Hematopoietic multipotent progenitor cell treated with erythropoietin and hydrocortisone succinate and interleukin-3 and kit ligand, for 4 days (in vitro differentiated cells): ENCODE data around the gene TMPRSS11F.

ENCODE experiments used
- DNase-seq: peaks from one replicate; pipeline ENCODE4 v3.0.0-alpha.2; 2015

The TMPRSS11F gene

DNA sequence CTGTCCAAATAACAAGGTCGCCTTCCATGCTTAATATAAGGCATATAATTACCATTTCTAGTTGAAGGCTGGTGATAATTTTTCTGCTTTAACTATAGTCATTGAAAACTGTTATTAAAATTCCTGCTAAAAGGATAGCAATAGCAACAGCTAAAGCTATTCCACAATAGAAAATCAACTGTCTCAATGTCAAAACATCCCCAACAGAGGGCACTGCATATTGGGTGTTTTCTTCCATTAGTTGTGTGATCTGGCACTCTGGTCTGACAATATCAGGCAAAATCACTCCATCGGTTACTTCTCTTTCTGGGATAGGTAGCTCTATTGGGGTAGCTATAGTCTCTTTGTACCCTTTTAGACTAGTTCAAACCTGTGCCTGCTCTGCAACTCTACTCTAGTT is 53.5 kb downstream of the TMPRSS11F start:
- no peak for DNase-seq

DNA sequence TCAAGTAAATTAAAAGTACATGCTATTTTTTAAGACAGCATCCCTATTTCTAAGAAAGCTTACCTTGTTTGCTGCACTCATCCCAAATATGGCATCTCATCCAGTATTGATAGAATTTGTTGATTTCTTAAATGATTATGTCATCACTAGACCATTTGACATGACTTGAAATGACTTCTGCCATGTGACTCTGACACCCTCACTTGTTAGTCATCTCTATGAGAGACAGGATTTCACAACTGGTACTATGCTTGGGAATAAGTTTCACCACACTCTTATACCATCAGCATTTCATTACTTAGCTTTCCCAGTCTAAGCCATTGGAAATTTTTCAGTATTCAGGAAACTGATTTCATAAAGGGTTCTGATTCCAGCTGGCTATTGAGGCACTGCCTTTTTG is 55.3 kb downstream of the TMPRSS11F start:
- DNase-seq: no peak

DNA sequence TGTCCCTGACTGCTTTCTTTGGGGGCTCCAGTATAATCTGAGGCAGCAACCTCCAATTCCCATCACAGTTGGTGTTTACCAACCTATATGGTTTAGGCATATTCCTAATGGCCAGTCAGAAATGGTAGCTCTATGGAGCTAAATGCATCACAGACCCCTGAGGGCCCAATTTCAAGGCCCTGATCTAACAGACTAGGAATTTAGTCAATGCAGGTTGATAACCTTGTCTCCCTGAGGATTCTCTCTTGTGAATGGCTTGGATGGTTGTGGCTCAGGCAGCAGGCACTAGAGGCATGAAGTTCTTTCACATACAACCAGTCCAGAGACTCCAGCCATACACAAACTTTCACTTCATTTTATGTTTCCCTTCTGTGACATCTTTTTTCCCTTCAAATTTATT is 59.4 kb downstream of the TMPRSS11F start:
- no peak for DNase-seq

DNA sequence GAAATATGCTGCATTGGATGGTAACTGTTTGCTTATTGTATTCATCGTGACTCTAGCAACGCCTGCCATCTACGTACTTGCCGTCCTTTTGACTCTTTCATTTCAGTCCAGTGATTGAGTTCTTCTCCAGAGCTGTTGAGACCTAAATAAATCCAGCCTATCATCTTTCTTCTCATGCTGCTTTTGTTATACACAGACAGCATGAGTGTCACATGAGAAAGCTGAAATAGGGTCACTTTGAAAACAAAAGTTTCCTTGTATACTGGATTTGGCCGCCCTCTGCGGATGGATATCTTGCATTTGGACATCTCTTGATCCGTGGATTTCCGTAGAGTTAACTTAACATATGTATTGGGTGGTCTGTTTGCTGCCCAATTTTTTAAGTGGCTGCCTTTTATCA is 67.2 kb downstream of the TMPRSS11F start:
- no peak for DNase-seq

DNA sequence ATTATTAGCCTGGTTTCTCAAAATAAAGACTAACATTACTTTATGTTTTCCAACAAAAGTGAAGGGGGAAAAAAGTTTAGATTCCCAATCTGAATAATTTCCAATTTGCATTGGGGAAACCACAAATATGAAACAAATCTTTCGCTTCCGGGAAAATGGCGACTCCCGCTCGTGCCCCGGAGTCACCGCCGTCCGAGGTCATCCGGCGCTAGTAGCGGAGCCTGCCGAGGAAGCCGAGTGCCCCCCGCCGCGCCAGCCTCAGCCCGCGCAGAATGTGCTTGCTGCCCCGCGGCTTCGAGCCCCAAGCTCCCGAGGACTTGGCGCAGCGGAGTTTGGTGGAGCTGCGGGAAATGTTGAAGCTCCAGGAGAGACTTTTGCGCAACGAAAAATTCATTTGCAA is 91.4 kb downstream of the TMPRSS11F start:
- no peak for DNase-seq

DNA sequence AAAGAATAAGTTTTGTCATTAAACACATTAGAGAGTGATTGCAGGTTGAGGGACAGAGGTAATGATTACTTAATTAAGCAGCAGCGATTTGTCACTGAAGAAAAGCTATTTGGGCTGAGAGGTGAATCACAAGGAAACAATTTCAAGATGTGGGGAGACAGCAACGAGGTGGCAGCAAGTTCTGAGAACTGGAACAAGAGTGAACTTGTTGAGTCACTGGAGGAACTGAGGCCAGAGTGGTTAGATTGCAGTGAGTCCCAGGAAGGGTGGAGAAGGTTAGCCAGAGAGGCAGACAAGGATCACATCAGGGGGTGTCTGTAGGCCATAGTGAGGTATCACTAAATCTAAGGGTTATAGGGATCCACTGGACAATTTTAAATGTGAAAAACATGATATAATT is 108.5 kb downstream of the TMPRSS11F start:
- DNase-seq: no peak

DNA sequence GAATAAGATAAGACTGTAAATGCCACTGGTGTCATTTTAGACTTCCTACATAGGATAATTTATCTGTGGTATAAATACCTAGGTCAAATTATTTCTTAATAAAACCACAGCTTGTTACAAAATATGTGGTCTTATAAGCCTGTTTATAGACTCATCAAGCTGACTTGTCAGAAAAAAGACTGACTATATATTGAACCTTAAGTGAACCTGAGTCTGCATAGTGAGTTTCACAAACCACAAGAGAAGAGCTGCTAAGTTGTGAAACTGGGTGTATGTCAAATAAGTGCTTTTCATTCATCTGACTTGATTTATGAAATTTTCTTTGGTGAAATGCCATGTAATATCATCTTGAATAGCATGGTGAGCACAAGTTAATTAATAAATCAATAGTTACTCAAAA is 118.0 kb downstream of the TMPRSS11F start:
- no peak for DNase-seq
